Measurements from ENCODE around the gene ACAN.

The ACAN gene

GRCh38 chr15:88864861-88865497 lies 61.7 kb downstream of the ACAN start:
- Histone ChIP-seq H3K4me3 (ENCODE audit: low read length) (no peak overlapping the region), H3K9ac (ENCODE audit: low read length) (no peak overlapping the region), H3K27me3 (replicated peaks; ENCODE audit: control insufficient read depth, insufficient read depth, low read length) (peaks cover 42% of the 10 kb centered on the region), H3K4me1 (ENCODE audit: control insufficient read depth, insufficient read depth, low read length) (no peaks in the 10 kb centered on the region), H3K9me3 (ENCODE audit: control insufficient read depth, low read length) (no peaks in the 10 kb centered on the region), H3K36me3 (ENCODE audit: control insufficient read depth, insufficient read depth, low read length, severe bottlenecking) (no peaks in the 10 kb centered on the region)
- no peak for DNase-seq (ENCODE audit: low read depth)

GRCh38 chr15:88865498-88866099 lies 62.4 kb downstream of the ACAN start:
- H3K36me3 ChIP-seq (ENCODE audit: control insufficient read depth, insufficient read depth, low read length, severe bottlenecking), result no peaks in the 10 kb centered on the region
- DNase-seq (ENCODE audit: low read depth), result no peak
- no peaks in the 10 kb centered on the region for H3K4me1 ChIP-seq (ENCODE audit: control insufficient read depth, insufficient read depth, low read length)
- H3K27me3 ChIP-seq (replicated peaks; ENCODE audit: control insufficient read depth, insufficient read depth, low read length), result peaks cover 39% of the 10 kb centered on the region
- H3K9ac ChIP-seq (ENCODE audit: low read length), result no peak overlapping the region
- no peak overlapping the region for H3K4me3 ChIP-seq (ENCODE audit: low read length)
- peaks cover 3% of the 10 kb centered on the region for H3K9me3 ChIP-seq (ENCODE audit: control insufficient read depth, low read length)

- no peaks in the 10 kb centered on the region for H3K36me3 ChIP-seq (ENCODE audit: control insufficient read depth, insufficient read depth, low read length, severe bottlenecking)
- H3K4me1 ChIP-seq (ENCODE audit: control insufficient read depth, insufficient read depth, low read length), result no peaks in the 10 kb centered on the region
- peaks cover 46% of the 10 kb centered on the region for H3K27me3 ChIP-seq (replicated peaks; ENCODE audit: control insufficient read depth, insufficient read depth, low read length)
- no peak overlapping the region for H3K9ac ChIP-seq (ENCODE audit: low read length)
- H3K9me3 ChIP-seq (ENCODE audit: control insufficient read depth, low read length), result peaks cover 3% of the 10 kb centered on the region
- no peak overlapping the region for H3K4me3 ChIP-seq (ENCODE audit: low read length)
- DNase-seq (ENCODE audit: low read depth), result no peak
Measured at GRCh38 chr15:88866295-88866881, 63.2 kb downstream of the ACAN start.

- Histone ChIP-seq H3K4me3 (ENCODE audit: low read length) (no peak overlapping the region), H3K9ac (ENCODE audit: low read length) (no peak overlapping the region), H3K4me1 (ENCODE audit: control insufficient read depth, insufficient read depth, low read length) (no peaks in the 10 kb centered on the region), H3K36me3 (ENCODE audit: control insufficient read depth, insufficient read depth, low read length, severe bottlenecking) (no peaks in the 10 kb centered on the region), H3K27me3 (replicated peaks; ENCODE audit: control insufficient read depth, insufficient read depth, low read length) (peaks cover 64% of the 10 kb centered on the region), H3K9me3 (ENCODE audit: control insufficient read depth, low read length) (peaks cover 3% of the 10 kb centered on the region)
- no peak for DNase-seq (ENCODE audit: low read depth)
Measured at GRCh38 chr15:88871313-88871712, 68.1 kb downstream of the ACAN start.

- Histone ChIP-seq H3K27me3 (replicated peaks; ENCODE audit: control insufficient read depth, insufficient read depth, low read length) (peaks cover 57% of the 10 kb centered on the region), H3K36me3 (ENCODE audit: control insufficient read depth, insufficient read depth, low read length, severe bottlenecking) (no peaks in the 10 kb centered on the region), H3K9me3 (ENCODE audit: control insufficient read depth, low read length) (peaks cover 3% of the 10 kb centered on the region), H3K4me1 (ENCODE audit: control insufficient read depth, insufficient read depth, low read length) (no peaks in the 10 kb centered on the region), H3K9ac (ENCODE audit: low read length) (no peak overlapping the region), H3K4me3 (ENCODE audit: low read length) (no peak overlapping the region)
- DNase-seq (ENCODE audit: low read depth), result no peak
Measured at GRCh38 chr15:88872106-88872505, 68.9 kb downstream of the ACAN start.

- Histone ChIP-seq H3K4me3 (ENCODE audit: low read length) (no peak overlapping the region), H3K9ac (ENCODE audit: low read length) (no peak overlapping the region), H3K9me3 (ENCODE audit: control insufficient read depth, low read length) (peaks cover 3% of the 10 kb centered on the region), H3K27me3 (replicated peaks; ENCODE audit: control insufficient read depth, insufficient read depth, low read length) (peaks cover 51% of the 10 kb centered on the region), H3K4me1 (ENCODE audit: control insufficient read depth, insufficient read depth, low read length) (no peaks in the 10 kb centered on the region), H3K36me3 (ENCODE audit: control insufficient read depth, insufficient read depth, low read length, severe bottlenecking) (no peaks in the 10 kb centered on the region)
- DNase-seq (ENCODE audit: low read depth), result no peak
Measured at GRCh38 chr15:88872706-88873105, 69.5 kb downstream of the ACAN start.

- Histone ChIP-seq H3K9ac (ENCODE audit: low read length) (no peak overlapping the region), H3K4me3 (ENCODE audit: low read length) (no peak overlapping the region), H3K27me3 (replicated peaks; ENCODE audit: control insufficient read depth, insufficient read depth, low read length) (peaks cover 40% of the 10 kb centered on the region), H3K36me3 (ENCODE audit: control insufficient read depth, insufficient read depth, low read length, severe bottlenecking) (peaks cover 5% of the 10 kb centered on the region), H3K4me1 (ENCODE audit: control insufficient read depth, insufficient read depth, low read length) (no peaks in the 10 kb centered on the region), H3K9me3 (ENCODE audit: control insufficient read depth, low read length) (peaks cover 3% of the 10 kb centered on the region)
- no peak for DNase-seq (ENCODE audit: low read depth)
Measured at GRCh38 chr15:88873786-88874185, 70.5 kb downstream of the ACAN start.

GRCh38 chr15:88874275-88874674 lies 71.0 kb downstream of the ACAN start:
- DNase-seq (ENCODE audit: low read depth), result no peak
- H3K9ac ChIP-seq (ENCODE audit: low read length), result no peak overlapping the region
- H3K4me3 ChIP-seq (ENCODE audit: low read length), result no peak overlapping the region
- H3K27me3 ChIP-seq (replicated peaks; ENCODE audit: control insufficient read depth, insufficient read depth, low read length), result peaks cover 37% of the 10 kb centered on the region
- no peaks in the 10 kb centered on the region for H3K4me1 ChIP-seq (ENCODE audit: control insufficient read depth, insufficient read depth, low read length)
- peaks cover 3% of the 10 kb centered on the region for H3K9me3 ChIP-seq (ENCODE audit: control insufficient read depth, low read length)
- H3K36me3 ChIP-seq (ENCODE audit: control insufficient read depth, insufficient read depth, low read length, severe bottlenecking), result peaks cover 5% of the 10 kb centered on the region

GRCh38 chr15:88874684-88875083 lies 71.4 kb downstream of the ACAN start:
- H3K36me3 ChIP-seq (ENCODE audit: control insufficient read depth, insufficient read depth, low read length, severe bottlenecking), result peaks cover 5% of the 10 kb centered on the region
- DNase-seq (ENCODE audit: low read depth), result no peak
- H3K9me3 ChIP-seq (ENCODE audit: control insufficient read depth, low read length), result peaks cover 3% of the 10 kb centered on the region
- no peak overlapping the region for H3K9ac ChIP-seq (ENCODE audit: low read length)
- no peak overlapping the region for H3K4me3 ChIP-seq (ENCODE audit: low read length)
- H3K27me3 ChIP-seq (replicated peaks; ENCODE audit: control insufficient read depth, insufficient read depth, low read length), result peaks cover 37% of the 10 kb centered on the region
- no peaks in the 10 kb centered on the region for H3K4me1 ChIP-seq (ENCODE audit: control insufficient read depth, insufficient read depth, low read length)

GRCh38 chr15:88876573-88876972 lies 73.3 kb downstream of the ACAN start:
- Histone ChIP-seq H3K27me3 (replicated peaks; ENCODE audit: control insufficient read depth, insufficient read depth, low read length) (peaks cover 30% of the 10 kb centered on the region), H3K4me1 (ENCODE audit: control insufficient read depth, insufficient read depth, low read length) (peaks cover under 1% of the 10 kb centered on the region), H3K36me3 (ENCODE audit: control insufficient read depth, insufficient read depth, low read length, severe bottlenecking) (peaks cover 16% of the 10 kb centered on the region)

GRCh38 chr15:88877415-88877814 lies 74.2 kb downstream of the ACAN start:
- H3K9me3 ChIP-seq (ENCODE audit: control insufficient read depth, low read length), result no peaks in the 10 kb centered on the region
- DNase-seq (ENCODE audit: low read depth), result no peak
- no peak overlapping the region for H3K9ac ChIP-seq (ENCODE audit: low read length)
- peaks cover 9% of the 10 kb centered on the region for H3K4me1 ChIP-seq (ENCODE audit: control insufficient read depth, insufficient read depth, low read length)
- peaks cover 23% of the 10 kb centered on the region for H3K27me3 ChIP-seq (replicated peaks; ENCODE audit: control insufficient read depth, insufficient read depth, low read length)
- no peak overlapping the region for H3K4me3 ChIP-seq (ENCODE audit: low read length)
- peaks cover 16% of the 10 kb centered on the region for H3K36me3 ChIP-seq (ENCODE audit: control insufficient read depth, insufficient read depth, low read length, severe bottlenecking)

More at GRCh38 chr15:88876573-88876972, 73.3 kb downstream of the ACAN start:
- Histone ChIP-seq H3K9me3 (ENCODE audit: control insufficient read depth, low read length) (no peaks in the 10 kb centered on the region), H3K9ac (ENCODE audit: low read length) (no peak overlapping the region), H3K4me3 (ENCODE audit: low read length) (no peak overlapping the region)
- DNase-seq (ENCODE audit: low read depth), result no peak
